ENCODE measurements around the gene ABR.

ABR gene

DNA sequence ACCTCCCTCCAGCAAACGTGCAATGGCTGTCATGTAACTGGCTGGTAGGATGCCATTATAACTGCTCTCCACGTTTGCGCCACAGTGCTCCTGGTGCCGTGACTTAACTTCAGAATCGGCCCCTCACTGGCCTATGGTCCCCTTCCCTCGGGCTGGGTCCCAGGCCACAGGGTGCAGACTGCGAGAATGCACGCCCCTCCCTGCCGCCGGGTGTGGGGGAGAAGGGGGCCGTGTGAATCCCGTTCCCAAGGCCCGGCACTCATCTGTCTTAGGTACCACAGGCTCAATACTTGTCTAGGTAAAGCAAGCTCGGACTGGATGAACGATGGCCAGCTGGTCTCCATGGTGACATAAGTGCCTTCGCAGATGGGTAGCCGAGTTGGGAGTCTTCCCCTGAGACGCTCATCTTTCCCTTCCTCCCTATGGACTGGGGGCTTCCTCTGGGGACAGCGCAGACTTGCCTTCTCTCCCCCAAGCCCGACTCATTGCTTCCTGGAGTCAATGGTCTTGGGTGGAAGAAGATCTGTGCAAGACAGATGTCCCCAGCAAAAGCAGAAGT, 145.1 kb downstream of the ABR start:
- no peak for DNase-seq (ENCODE audit: extremely low read depth, low read depth)

DNA sequence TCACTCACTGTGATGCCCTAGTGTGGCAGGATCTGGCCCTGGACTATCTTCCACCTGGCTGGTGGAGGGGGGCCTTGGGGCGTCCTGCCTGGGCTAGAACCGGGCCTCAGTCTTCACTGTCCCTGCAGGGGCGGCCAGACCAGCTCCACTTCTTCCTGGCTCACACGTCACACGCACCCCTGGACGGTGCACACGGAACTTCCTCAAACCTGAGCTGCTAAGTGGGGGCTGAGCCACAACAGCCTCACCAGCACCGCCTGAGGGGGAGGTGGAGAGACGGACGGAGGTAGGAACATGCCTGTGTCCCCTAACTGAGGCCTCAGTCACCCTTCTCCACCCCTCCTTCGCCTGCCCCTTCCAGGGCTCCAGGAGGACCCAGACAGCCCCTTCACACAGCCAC, 146.3 kb downstream of the ABR start:
- TF ChIP-seq, protein P1, sequence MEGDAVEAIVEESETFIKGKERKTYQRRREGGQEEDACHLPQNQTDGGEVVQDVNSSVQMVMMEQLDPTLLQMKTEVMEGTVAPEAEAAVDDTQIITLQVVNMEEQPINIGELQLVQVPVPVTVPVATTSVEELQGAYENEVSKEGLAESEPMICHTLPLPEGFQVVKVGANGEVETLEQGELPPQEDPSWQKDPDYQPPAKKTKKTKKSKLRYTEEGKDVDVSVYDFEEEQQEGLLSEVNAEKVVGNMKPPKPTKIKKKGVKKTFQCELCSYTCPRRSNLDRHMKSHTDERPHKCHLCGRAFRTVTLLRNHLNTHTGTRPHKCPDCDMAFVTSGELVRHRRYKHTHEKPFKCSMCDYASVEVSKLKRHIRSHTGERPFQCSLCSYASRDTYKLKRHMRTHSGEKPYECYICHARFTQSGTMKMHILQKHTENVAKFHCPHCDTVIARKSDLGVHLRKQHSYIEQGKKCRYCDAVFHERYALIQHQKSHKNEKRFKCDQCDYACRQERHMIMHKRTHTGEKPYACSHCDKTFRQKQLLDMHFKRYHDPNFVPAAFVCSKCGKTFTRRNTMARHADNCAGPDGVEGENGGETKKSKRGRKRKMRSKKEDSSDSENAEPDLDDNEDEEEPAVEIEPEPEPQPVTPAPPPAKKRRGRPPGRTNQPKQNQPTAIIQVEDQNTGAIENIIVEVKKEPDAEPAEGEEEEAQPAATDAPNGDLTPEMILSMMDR (IDR thresholded peaks at IDR 0.05; ENCODE audit: low read depth, low read length), result no peak
- DNase-seq (ENCODE audit: extremely low read depth, low read depth), result no peak

More for the DNA sequence above, 145.1 kb downstream of the ABR start:
- TF ChIP-seq, protein P1 (IDR thresholded peaks at IDR 0.05; ENCODE audit: low read depth, low read length), result no peak

DNA sequence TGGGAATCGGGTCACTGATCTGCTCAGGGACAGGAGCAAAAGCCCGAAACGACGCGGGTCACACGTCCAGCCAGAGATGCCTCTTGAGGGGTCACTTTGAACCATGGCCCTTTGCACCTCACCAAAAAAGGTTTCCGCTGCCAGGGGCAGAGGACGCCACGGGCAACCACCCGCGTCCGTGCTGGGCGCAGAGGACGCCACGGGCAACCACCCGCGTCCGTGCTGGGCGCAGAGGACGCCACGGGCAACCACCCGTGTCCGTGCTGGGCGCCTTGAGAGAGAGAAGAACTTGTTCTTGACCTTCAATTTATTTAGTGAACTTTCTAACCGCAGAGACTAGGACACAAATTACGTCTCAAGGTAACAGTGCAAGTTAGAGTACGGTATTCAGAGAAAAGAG, 147.4 kb downstream of the ABR start:
- no peak for DNase-seq (ENCODE audit: extremely low read depth, low read depth)
- TF ChIP-seq, protein P1 (IDR thresholded peaks at IDR 0.05; ENCODE audit: low read depth, low read length), result no peak

DNA sequence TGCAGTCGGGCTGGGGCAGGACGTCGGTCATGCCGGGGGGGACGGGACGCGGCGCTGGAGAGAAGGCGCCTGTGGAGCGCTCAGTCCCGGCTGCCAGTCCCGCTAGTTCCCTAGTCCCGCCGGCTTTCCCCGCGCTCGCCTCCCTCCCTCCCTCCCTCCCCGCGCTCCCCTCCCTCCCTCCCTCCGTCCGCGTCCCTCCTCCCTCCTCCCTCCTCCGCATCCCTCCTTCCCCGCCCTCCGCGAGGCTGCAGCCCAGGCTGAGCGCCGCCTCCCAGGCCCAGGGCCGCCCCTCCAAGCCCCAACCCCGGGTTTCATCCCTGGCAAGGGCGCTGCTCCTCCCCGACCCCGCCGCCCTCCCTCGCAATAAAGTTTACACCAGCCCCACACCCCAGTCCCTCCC, 148.1 kb downstream of the ABR start:
- TF ChIP-seq, protein P1 (IDR thresholded peaks at IDR 0.05; ENCODE audit: low read depth, low read length), result no peak
- DNase-seq (ENCODE audit: extremely low read depth, low read depth), result peak; percentile 10

DNA sequence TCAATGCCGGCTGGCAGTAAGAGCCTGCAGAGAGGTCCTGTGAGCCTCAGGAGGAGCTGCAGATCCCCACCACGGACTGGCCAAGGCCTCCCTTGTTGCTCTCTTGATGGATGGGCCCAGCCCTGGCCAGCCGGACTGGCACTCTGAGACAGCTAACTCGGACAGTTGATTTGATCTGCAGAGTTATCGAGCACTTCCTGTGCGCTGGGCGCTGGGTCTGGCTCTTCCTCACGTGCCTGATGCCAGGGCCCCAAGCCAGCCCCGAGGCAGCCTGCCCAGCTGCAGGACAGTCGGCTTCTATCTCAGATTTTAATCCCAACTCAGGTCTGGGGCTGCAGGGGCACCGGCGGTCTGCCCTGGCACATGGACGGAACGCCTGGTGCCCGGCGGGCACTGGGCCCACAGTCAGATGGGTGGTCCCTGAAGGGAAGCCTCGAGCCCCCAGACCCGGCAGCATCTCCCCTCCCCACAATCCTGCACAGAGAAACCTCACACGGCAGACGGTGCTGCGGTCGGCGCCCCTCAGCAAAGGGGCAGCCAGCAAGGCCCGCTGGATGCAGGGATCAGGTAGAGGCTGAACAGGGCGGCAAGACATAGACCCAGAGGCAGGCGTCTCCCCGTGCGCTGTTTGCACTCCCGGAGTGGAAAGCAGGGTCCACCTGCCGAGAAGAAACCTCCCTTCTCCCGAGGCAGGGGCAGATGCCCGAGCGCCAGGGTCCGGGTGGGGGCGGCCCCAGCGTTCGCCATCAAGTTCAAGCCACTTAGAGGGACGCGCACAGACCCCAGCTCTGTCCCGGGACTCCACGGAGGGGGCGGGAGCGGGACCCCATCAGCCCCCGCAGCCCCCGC, 148.9 kb downstream of the ABR start:
- DNase-seq (ENCODE audit: extremely low read depth, low read depth), result no peak
- TF ChIP-seq, protein P1 (IDR thresholded peaks at IDR 0.05; ENCODE audit: low read depth, low read length), result no peak

DNA sequence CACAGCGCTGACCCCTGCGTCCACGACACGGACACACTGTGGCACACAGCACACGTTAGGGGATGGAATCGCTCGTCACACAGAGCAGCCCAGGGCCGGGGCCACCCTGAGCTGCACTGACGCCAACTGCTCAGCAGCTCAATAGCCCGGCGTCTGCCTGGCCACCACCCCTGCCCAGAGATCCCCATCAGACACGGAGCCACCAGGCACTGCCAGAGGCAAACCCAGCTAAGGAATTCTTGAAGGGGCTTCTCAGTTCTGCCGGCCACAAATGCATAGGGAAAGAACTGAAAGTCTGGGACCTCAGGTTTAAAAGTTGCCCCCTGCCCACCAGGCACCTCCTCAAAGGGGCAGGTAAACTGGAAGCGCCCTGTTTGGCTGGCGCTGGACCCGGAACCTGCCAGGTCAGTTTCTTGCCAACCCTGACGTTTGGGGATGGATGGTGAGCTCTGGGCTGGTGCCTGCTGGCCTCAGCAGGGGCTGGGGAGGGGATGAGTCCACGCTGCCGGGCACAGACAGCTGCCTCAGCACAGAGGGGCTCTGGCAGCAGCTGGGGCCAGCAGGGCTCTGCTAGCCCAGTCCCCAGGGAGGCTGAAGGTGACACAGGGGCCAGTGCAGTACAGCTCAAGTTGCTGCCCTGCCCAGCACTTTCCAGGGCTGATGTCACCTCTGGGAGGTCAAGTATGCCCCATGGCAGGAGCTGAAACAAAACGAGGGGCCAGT, 149.7 kb downstream of the ABR start:
- no peak for DNase-seq (ENCODE audit: extremely low read depth, low read depth)
- TF ChIP-seq, protein P1 (IDR thresholded peaks at IDR 0.05; ENCODE audit: low read depth, low read length), result no peak
